PFSK-1 (cell line): Measurements from ENCODE around the gene OIT3.

Experiments
- POLR2AphosphoS5 ChIP-seq: IDR thresholded peaks from 2 replicates; pipeline ENCODE4 v1.6.1; 2012; ENCODE audit warnings: low read depth, mild to moderate bottlenecking, control low read depth, low read length, moderate library complexity
- SIN3A ChIP-seq: IDR thresholded peaks from 2 replicates; pipeline ENCODE4 v1.6.1; 2012; ENCODE audit warnings: mild to moderate bottlenecking, low read length, moderate library complexity, borderline replicate concordance; ENCODE audit not compliant: insufficient read depth
- TAF1 ChIP-seq: IDR thresholded peaks from 2 replicates; pipeline ENCODE4 v1.6.1; 2012; ENCODE audit warnings: low read length, control low read depth, borderline replicate concordance; ENCODE audit not compliant: insufficient read depth
- TF ChIP-seq, protein P1 (sequence below), 2 experiments: IDR thresholded peaks; 2 replicates each; pipeline versions ENCODE4 v1.6.1 to v1.8.0; 2011 to 2012; ENCODE audit warnings: low read depth in 2 of 2, low read length in 2 of 2, control low read depth in 1 of 2, inconsistent platforms in 1 of 2, mild to moderate bottlenecking in 1 of 2, moderate library complexity in 1 of 2; ENCODE audit not compliant: insufficient read depth in 1 of 2

DNA sequence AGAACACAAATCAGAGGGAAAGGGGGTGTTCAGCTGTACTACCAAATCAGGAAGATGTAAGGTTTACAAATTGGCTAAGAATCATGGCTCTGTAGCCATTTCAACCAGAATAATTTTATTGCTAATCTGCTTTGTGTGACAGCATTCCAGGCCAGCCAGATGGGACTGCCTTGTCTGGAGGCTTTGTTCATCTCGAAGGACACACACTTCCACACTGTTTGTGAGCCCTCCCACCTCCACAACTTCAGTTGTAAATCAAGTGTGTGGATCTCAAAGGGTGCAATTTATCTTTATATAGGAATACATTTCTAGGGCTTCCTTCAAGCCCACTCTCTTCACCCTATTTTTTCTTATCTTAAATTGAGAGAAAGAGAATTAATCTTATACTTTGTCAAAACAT, 6.9 kb upstream of the OIT3 start:
- TF ChIP-seq TAF1 (no peak), POLR2AphosphoS5 (no peak), SIN3A (no peak)
- TF ChIP-seq, protein P1, sequence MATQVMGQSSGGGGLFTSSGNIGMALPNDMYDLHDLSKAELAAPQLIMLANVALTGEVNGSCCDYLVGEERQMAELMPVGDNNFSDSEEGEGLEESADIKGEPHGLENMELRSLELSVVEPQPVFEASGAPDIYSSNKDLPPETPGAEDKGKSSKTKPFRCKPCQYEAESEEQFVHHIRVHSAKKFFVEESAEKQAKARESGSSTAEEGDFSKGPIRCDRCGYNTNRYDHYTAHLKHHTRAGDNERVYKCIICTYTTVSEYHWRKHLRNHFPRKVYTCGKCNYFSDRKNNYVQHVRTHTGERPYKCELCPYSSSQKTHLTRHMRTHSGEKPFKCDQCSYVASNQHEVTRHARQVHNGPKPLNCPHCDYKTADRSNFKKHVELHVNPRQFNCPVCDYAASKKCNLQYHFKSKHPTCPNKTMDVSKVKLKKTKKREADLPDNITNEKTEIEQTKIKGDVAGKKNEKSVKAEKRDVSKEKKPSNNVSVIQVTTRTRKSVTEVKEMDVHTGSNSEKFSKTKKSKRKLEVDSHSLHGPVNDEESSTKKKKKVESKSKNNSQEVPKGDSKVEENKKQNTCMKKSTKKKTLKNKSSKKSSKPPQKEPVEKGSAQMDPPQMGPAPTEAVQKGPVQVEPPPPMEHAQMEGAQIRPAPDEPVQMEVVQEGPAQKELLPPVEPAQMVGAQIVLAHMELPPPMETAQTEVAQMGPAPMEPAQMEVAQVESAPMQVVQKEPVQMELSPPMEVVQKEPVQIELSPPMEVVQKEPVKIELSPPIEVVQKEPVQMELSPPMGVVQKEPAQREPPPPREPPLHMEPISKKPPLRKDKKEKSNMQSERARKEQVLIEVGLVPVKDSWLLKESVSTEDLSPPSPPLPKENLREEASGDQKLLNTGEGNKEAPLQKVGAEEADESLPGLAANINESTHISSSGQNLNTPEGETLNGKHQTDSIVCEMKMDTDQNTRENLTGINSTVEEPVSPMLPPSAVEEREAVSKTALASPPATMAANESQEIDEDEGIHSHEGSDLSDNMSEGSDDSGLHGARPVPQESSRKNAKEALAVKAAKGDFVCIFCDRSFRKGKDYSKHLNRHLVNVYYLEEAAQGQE (IDR thresholded peaks at IDR 0.05; ENCODE audit: insufficient read depth in 1 of 2, low read depth in 2 of 2, low read length in 2 of 2) = no peak
